Sigmoid colon (tissue), 7 donors: ENCODE data around the gene REG3G. TPM values are rescaled to one million over a fixed set of nuclear protein-coding genes. Genes with fewer than 3 reads are reported as not detected.

Experiments used
- DNase-seq: peaks from one replicate; pipeline ENCODE4 v3.0.0-alpha.2; 2019
- H3K27ac ChIP-seq, 4 donors: fragments of 200-600 bp; sonication (generic); one replicate each; pipeline ENCODE4 v1.5.1; 2016 to 2019; ENCODE audit warnings: mild to moderate bottlenecking in 1 of 4
- H3K27me3 ChIP-seq, 3 donors: fragments of 200-600 bp; sonication (generic); one replicate each; pipeline ENCODE4 v1.5.1; 2019; ENCODE audit warnings: mild to moderate bottlenecking in 1 of 3
- H3K36me3 ChIP-seq, 4 donors: fragments of 200-600 bp; sonication (generic); one replicate each; pipeline ENCODE4 v1.5.1; 2016 to 2019
- H3K4me1 ChIP-seq, 4 donors: fragments of 200-600 bp; sonication (generic); one replicate each; pipeline ENCODE4 v1.5.1; 2017 to 2019
- H3K4me3 ChIP-seq, 4 donors: fragments of 200-600 bp; sonication (generic); one replicate each; pipeline ENCODE4 v1.5.1; 2017 to 2019; ENCODE audit warnings: mild to moderate bottlenecking in 2 of 4, moderate library complexity in 1 of 4
- H3K9me3 ChIP-seq, 4 donors: fragments of 200-600 bp in 3 of 4; sonication (generic) in 3 of 4; one replicate each; pipeline versions ENCODE4 v1.5.1 to v1.6.1; 2013 to 2019
- CTCF ChIP-seq, 4 experiments: fragments of 450-650 bp in 3 of 4; fragments of 200-600 bp in 1 of 4; IDR thresholded peaks; one replicate each; pipeline ENCODE4 v1.5.1; 2016 to 2019; ENCODE audit warnings: antibody characterized with exemption in 4 of 4, mild to moderate bottlenecking in 3 of 4, moderate library complexity in 2 of 4
- EP300 ChIP-seq, 4 donors: sonication (generic); formaldehyde crosslinking; IDR thresholded peaks; one replicate each; pipeline ENCODE4 v1.6.1; 2017; ENCODE audit warnings: antibody characterized with exemption in 4 of 4
- POLR2A ChIP-seq, 2 donors: fragments of 450-650 bp; IDR thresholded peaks; one replicate each; pipeline ENCODE4 v1.6.1; 2016; ENCODE audit warnings: antibody characterized with exemption in 2 of 2, mild to moderate bottlenecking in 2 of 2, moderate library complexity in 2 of 2
- POLR2AphosphoS5 ChIP-seq, 4 donors: sonication (generic); formaldehyde crosslinking; IDR thresholded peaks; one replicate each; pipeline ENCODE4 v1.6.1; 2017; ENCODE audit warnings: antibody characterized with exemption in 4 of 4
- WGBS, 2 donors: extraction: QIAGEN DNeasy Blood & Tissue Kit; methylation state at CpG; one replicate each; pipeline ENCODE4 v1.1.7; 2013; 5-methylcytosine and 5-hydroxymethylcytosine counted together
- intact Hi-C: fragments of 100-400 bp; cut with DNase I; formaldehyde crosslinking; loops from one replicate; pipeline ENCODE4 v1.15.1; 2023
- polyA plus RNA-seq, 3 donors: library from polyadenylated mRNA; stranded (reverse); fragments of 200-250 nt; gene quantifications; one replicate each; pipeline ENCODE4 v1.2.3, GENCODE V29; 2013
- total RNA-seq, 4 donors: library from RNA; depleted of rRNA; stranded (reverse); fragments of >200 nt; gene quantifications; one replicate each; pipeline ENCODE4 v1.1.0, GENCODE V29; 2016
- donor health status: healthy with polysubstance abuse.
- donor health status: Bipolar disorder and iron deficiency.
- donor health status: healthy.

REG3G gene
- total RNA-seq (not detected), polyA plus RNA-seq (under 1 TPM in 1 of 3 donors, not detected in 2; 0.12 TPM)

- no peaks in the 10 kb centered on the region for H3K9me3 ChIP-seq
- 12 to 62% methylated on average over 3 of the region's 3 CpGs for WGBS, 2 donors
- TF ChIP-seq POLR2AphosphoS5 (IDR thresholded peaks at IDR 0.05) (no peak), EP300 (IDR thresholded peaks at IDR 0.05) (no peak), POLR2A (IDR thresholded peaks at IDR 0.05) (no peak), CTCF (IDR thresholded peaks at IDR 0.05) (no peak)
- no peaks in the 10 kb centered on the region for H3K36me3 ChIP-seq
- intact Hi-C loops: no loop called here
- H3K4me1 ChIP-seq: no peaks in the 10 kb centered on the region
- no peaks in the 10 kb centered on the region for H3K27me3 ChIP-seq
- no peak within 1 kb of the TSS for H3K4me3 ChIP-seq
- DNase-seq: no peak
- H3K27ac ChIP-seq: no peak within 1 kb of the TSS
Observed at GRCh38 chr2:79025421-79025820, at the start of gene REG3G. Gene REG3G, plus strand, starts transcription at chr2:79025702. Its CDS starts 392 bp downstream, at chr2:79026094.

- Histone ChIP-seq H3K4me3 (no peak overlapping the region), H3K9me3 (no peaks in the 10 kb centered on the region), H3K27me3 (no peaks in the 10 kb centered on the region), H3K36me3 (no peaks in the 10 kb centered on the region), H3K27ac (no peak overlapping the region), H3K4me1 (peaks cover 0 to 4% (median 0%) of the 10 kb centered on the region in 4 donors)
- no peak for TF ChIP-seq POLR2AphosphoS5 (IDR thresholded peaks at IDR 0.05)
- TF ChIP-seq EP300 (IDR thresholded peaks at IDR 0.05): no peak
- TF ChIP-seq CTCF (IDR thresholded peaks at IDR 0.05): no peak
- TF ChIP-seq POLR2A (IDR thresholded peaks at IDR 0.05): no peak
- 36 to 46% methylated on average over 4 of the region's 4 CpGs for WGBS, 2 donors
- intact Hi-C loops: loop anchor here (10.0 kb wide), 1 partner anchor 623 kb away; no protein-coding TSS in a partner anchor
- no peak for DNase-seq
Observed at GRCh38 chr2:78977661-78978145, 47.8 kb upstream of the REG3G start.

GRCh38 chr2:78978340-78978739 is 47.2 kb upstream of the REG3G start:
- DNase-seq: no peak
- intact Hi-C loops: loop anchor here (10.0 kb wide), 1 partner anchor 624 kb away; no protein-coding TSS in a partner anchor
- H3K9me3 ChIP-seq: no peaks in the 10 kb centered on the region
- H3K27me3 ChIP-seq: no peaks in the 10 kb centered on the region
- H3K36me3 ChIP-seq: no peaks in the 10 kb centered on the region
- H3K27ac ChIP-seq: no peak overlapping the region
- TF ChIP-seq POLR2AphosphoS5 (IDR thresholded peaks at IDR 0.05) (no peak), EP300 (IDR thresholded peaks at IDR 0.05) (no peak), CTCF (IDR thresholded peaks at IDR 0.05) (no peak), POLR2A (IDR thresholded peaks at IDR 0.05) (no peak)
- H3K4me3 ChIP-seq: no peak overlapping the region
- peaks cover 0 to 4% (median 0%) of the 10 kb centered on the region in 4 donors for H3K4me1 ChIP-seq

GRCh38 chr2:78979380-78980151 is 45.9 kb upstream of the REG3G start:
- Histone ChIP-seq H3K36me3 (no peaks in the 10 kb centered on the region), H3K9me3 (no peaks in the 10 kb centered on the region), H3K4me1 (peaks cover 0 to 4% (median 0%) of the 10 kb centered on the region in 4 donors), H3K27me3 (no peaks in the 10 kb centered on the region), H3K4me3 (no peak overlapping the region), H3K27ac (no peak overlapping the region)
- DNase-seq: no peak
- WGBS, 2 donors: 41 to 43% methylated on average over 9 of the region's 9 CpGs
- TF ChIP-seq POLR2A (IDR thresholded peaks at IDR 0.05) (no peak), CTCF (IDR thresholded peaks at IDR 0.05) (peak; percentile 22 to 70 (median 58))
- intact Hi-C loops: loop anchor here (10.0 kb wide), 1 partner anchor 625 kb away; no protein-coding TSS in a partner anchor
